GM19240 (cell line): ENCODE results near the gene DDX52.
A peak's percentile ranks its signal among the peaks of the same experiment; 100 is the strongest.
"Not testable (repeated sequence)": the region's sequence is repeated elsewhere in the genome, so short reads cannot be mapped to it uniquely, and the experiment has no call there.

Experiments used
- DNase-seq: peaks from one replicate; pipeline ENCODE4 v3.0.0; 2011; ENCODE audit warnings: low spot score; ENCODE audit not compliant: insufficient read length

Gene DDX52

GRCh38 chr17:37651849-37652248 lies 8.6 kb upstream of the DDX52 start:
- DNase-seq, result no peak

- no peak for DNase-seq
Observed at GRCh38 chr17:37650419-37651003, 7.3 kb upstream of the DDX52 start.

- DNase-seq, result no peak
Observed at GRCh38 chr17:37648555-37648954, 5.3 kb upstream of the DDX52 start.

- DNase-seq, result no peak
Observed at GRCh38 chr17:37647856-37648255, 4.6 kb upstream of the DDX52 start.

- DNase-seq, result no peak
Observed at GRCh38 chr17:37643869-37644268, 623 bp upstream of the DDX52 start.

GRCh38 chr17:37642681-37643080 lies 565 bp downstream of the DDX52 start:
- DNase-seq, result no peak

GRCh38 chr17:37640015-37640414 lies 3.2 kb downstream of the DDX52 start:
- DNase-seq, result no peak

GRCh38 chr17:37637956-37638355 lies 5.3 kb downstream of the DDX52 start:
- no peak for DNase-seq

GRCh38 chr17:37616430-37616829 lies 26.8 kb downstream of the DDX52 start:
- DNase-seq, result not testable (repeated sequence)

GRCh38 chr17:37614823-37615222 lies 28.4 kb downstream of the DDX52 start:
- DNase-seq, result no peak

- no peak for DNase-seq
Observed at GRCh38 chr17:37614391-37614790, 28.9 kb downstream of the DDX52 start.

GRCh38 chr17:37610971-37611370 lies 32.3 kb downstream of the DDX52 start:
- no peak for DNase-seq

GRCh38 chr17:37610041-37610420 lies 33.2 kb downstream of the DDX52 start:
- not testable (repeated sequence) for DNase-seq

- DNase-seq, result peak; percentile 95
Observed at GRCh38 chr17:37609170-37610040, 33.8 kb downstream of the DDX52 start, which contains the start of gene SYNRG. TSS of gene SYNRG (minus strand) at chr17:37609418. CDS start at chr17:37609355, 63 bp downstream.

GRCh38 chr17:37608351-37609169 lies 34.7 kb downstream of the DDX52 start:
- no peak for DNase-seq

- no peak for DNase-seq
Observed at GRCh38 chr17:37607637-37608331, 35.5 kb downstream of the DDX52 start.

GRCh38 chr17:37605813-37606505 lies 37.3 kb downstream of the DDX52 start:
- DNase-seq, result no peak

GRCh38 chr17:37605081-37605480 lies 38.2 kb downstream of the DDX52 start:
- no peak for DNase-seq

- DNase-seq, result no peak
Observed at GRCh38 chr17:37604556-37604955, 38.7 kb downstream of the DDX52 start.

- DNase-seq, result no peak
Observed at GRCh38 chr17:37598145-37598544, 45.1 kb downstream of the DDX52 start.

- no peak for DNase-seq
Observed at GRCh38 chr17:37592291-37592690, 51.0 kb downstream of the DDX52 start.
